ENCODE measurements around the gene EMID1.

EMID1 gene

GRCh38 chr22:29288837-29289236 is 83.1 kb downstream of the EMID1 start:
- Mint-ChIP-seq H3K27ac (no peak overlapping the region), H3K9me3 (no peaks in the 10 kb centered on the region), H3K36me3 (ENCODE audit: low read depth) (peaks cover 63% of the 10 kb centered on the region), H3K4me3 (no peak overlapping the region), H3K4me1 (ENCODE audit: low read depth) (peaks cover 7% of the 10 kb centered on the region), H3K27me3 (ENCODE audit: low read depth) (no peaks in the 10 kb centered on the region)

- H3K4me3 Mint-ChIP-seq = no peak overlapping the region
- H3K27ac Mint-ChIP-seq = no peak overlapping the region
- no peaks in the 10 kb centered on the region for H3K9me3 Mint-ChIP-seq
- peaks cover 7% of the 10 kb centered on the region for H3K4me1 Mint-ChIP-seq (ENCODE audit: low read depth)
- H3K36me3 Mint-ChIP-seq (ENCODE audit: low read depth) = peaks cover 64% of the 10 kb centered on the region
- no peaks in the 10 kb centered on the region for H3K27me3 Mint-ChIP-seq (ENCODE audit: low read depth)
These were observed 84.4 kb downstream of the EMID1 start for GRCh38 chr22:29290061-29290460.

GRCh38 chr22:29291215-29291614 is 85.5 kb downstream of the EMID1 start:
- H3K4me3 Mint-ChIP-seq = no peak overlapping the region
- no peaks in the 10 kb centered on the region for H3K9me3 Mint-ChIP-seq
- peaks cover 7% of the 10 kb centered on the region for H3K4me1 Mint-ChIP-seq (ENCODE audit: low read depth)
- no peak overlapping the region for H3K27ac Mint-ChIP-seq
- H3K27me3 Mint-ChIP-seq (ENCODE audit: low read depth) = no peaks in the 10 kb centered on the region
- H3K36me3 Mint-ChIP-seq (ENCODE audit: low read depth) = peaks cover 65% of the 10 kb centered on the region

- Mint-ChIP-seq H3K4me3 (no peak overlapping the region), H3K27me3 (ENCODE audit: low read depth) (no peaks in the 10 kb centered on the region), H3K36me3 (ENCODE audit: low read depth) (peaks cover 64% of the 10 kb centered on the region), H3K27ac (no peak overlapping the region), H3K9me3 (no peaks in the 10 kb centered on the region), H3K4me1 (ENCODE audit: low read depth) (peaks cover 3% of the 10 kb centered on the region)
These were observed 86.7 kb downstream of the EMID1 start for GRCh38 chr22:29292379-29292778.

- peaks cover 10% of the 10 kb centered on the region for H3K4me1 Mint-ChIP-seq (ENCODE audit: low read depth)
- H3K27ac Mint-ChIP-seq = no peak overlapping the region
- no peaks in the 10 kb centered on the region for H3K9me3 Mint-ChIP-seq
- no peak overlapping the region for H3K4me3 Mint-ChIP-seq
- peaks cover 50% of the 10 kb centered on the region for H3K36me3 Mint-ChIP-seq (ENCODE audit: low read depth)
- H3K27me3 Mint-ChIP-seq (ENCODE audit: low read depth) = no peaks in the 10 kb centered on the region
These were observed 92.9 kb downstream of the EMID1 start for GRCh38 chr22:29298641-29299040.

GRCh38 chr22:29299136-29299900 is 93.6 kb downstream of the EMID1 start:
- H3K27me3 Mint-ChIP-seq (ENCODE audit: low read depth) = no peaks in the 10 kb centered on the region
- no peak overlapping the region for H3K4me3 Mint-ChIP-seq
- H3K9me3 Mint-ChIP-seq = no peaks in the 10 kb centered on the region
- H3K4me1 Mint-ChIP-seq (ENCODE audit: low read depth) = peaks cover 10% of the 10 kb centered on the region
- H3K27ac Mint-ChIP-seq = peak overlapping the region; percentile 37
- H3K36me3 Mint-ChIP-seq (ENCODE audit: low read depth) = peaks cover 47% of the 10 kb centered on the region

- Mint-ChIP-seq H3K4me3 (no peak overlapping the region), H3K4me1 (ENCODE audit: low read depth) (peaks cover 10% of the 10 kb centered on the region), H3K36me3 (ENCODE audit: low read depth) (peaks cover 43% of the 10 kb centered on the region), H3K27ac (no peak overlapping the region), H3K27me3 (ENCODE audit: low read depth) (no peaks in the 10 kb centered on the region), H3K9me3 (no peaks in the 10 kb centered on the region)
These were observed 94.7 kb downstream of the EMID1 start for GRCh38 chr22:29300467-29300806.

GRCh38 chr22:29300807-29301601 is 95.3 kb downstream of the EMID1 start:
- H3K27ac Mint-ChIP-seq = no peak overlapping the region
- no peaks in the 10 kb centered on the region for H3K9me3 Mint-ChIP-seq
- no peak overlapping the region for H3K4me3 Mint-ChIP-seq
- H3K36me3 Mint-ChIP-seq (ENCODE audit: low read depth) = peaks cover 39% of the 10 kb centered on the region
- no peaks in the 10 kb centered on the region for H3K27me3 Mint-ChIP-seq (ENCODE audit: low read depth)
- H3K4me1 Mint-ChIP-seq (ENCODE audit: low read depth) = peaks cover 12% of the 10 kb centered on the region

GRCh38 chr22:29301716-29302401 is 96.2 kb downstream of the EMID1 start:
- H3K27me3 Mint-ChIP-seq (ENCODE audit: low read depth) = no peaks in the 10 kb centered on the region
- no peak overlapping the region for H3K4me3 Mint-ChIP-seq
- no peak overlapping the region for H3K27ac Mint-ChIP-seq
- H3K9me3 Mint-ChIP-seq = no peaks in the 10 kb centered on the region
- H3K36me3 Mint-ChIP-seq (ENCODE audit: low read depth) = peaks cover 37% of the 10 kb centered on the region
- peaks cover 12% of the 10 kb centered on the region for H3K4me1 Mint-ChIP-seq (ENCODE audit: low read depth)

- no peaks in the 10 kb centered on the region for H3K9me3 Mint-ChIP-seq
- H3K4me3 Mint-ChIP-seq = no peak overlapping the region
- peaks cover 1% of the 10 kb centered on the region for H3K27me3 Mint-ChIP-seq (ENCODE audit: low read depth)
- peaks cover 12% of the 10 kb centered on the region for H3K4me1 Mint-ChIP-seq (ENCODE audit: low read depth)
- no peak overlapping the region for H3K27ac Mint-ChIP-seq
- peaks cover 32% of the 10 kb centered on the region for H3K36me3 Mint-ChIP-seq (ENCODE audit: low read depth)
These were observed 96.6 kb downstream of the EMID1 start for GRCh38 chr22:29302402-29302680.

- H3K27ac Mint-ChIP-seq = no peak overlapping the region
- H3K9me3 Mint-ChIP-seq = no peaks in the 10 kb centered on the region
These were observed 97.2 kb downstream of the EMID1 start for GRCh38 chr22:29302681-29303465.

GRCh38 chr22:29305836-29306174 is 100.1 kb downstream of the EMID1 start:
- Mint-ChIP-seq H3K36me3 (ENCODE audit: low read depth) (peaks cover 4% of the 10 kb centered on the region), H3K27ac (no peak overlapping the region)

More at GRCh38 chr22:29302681-29303465, 97.2 kb downstream of the EMID1 start:
- peaks cover 27% of the 10 kb centered on the region for H3K36me3 Mint-ChIP-seq (ENCODE audit: low read depth)
- H3K4me3 Mint-ChIP-seq = no peak overlapping the region
- H3K27me3 Mint-ChIP-seq (ENCODE audit: low read depth) = peaks cover 4% of the 10 kb centered on the region
- peaks cover 14% of the 10 kb centered on the region for H3K4me1 Mint-ChIP-seq (ENCODE audit: low read depth)

GRCh38 chr22:29306175-29306834 is 100.6 kb downstream of the EMID1 start, which contains the start of gene GAS2L1:
GAS2L1 (plus strand) TSS chr22:29306650; CDS start chr22:29308106, 1,456 bp downstream.
- Mint-ChIP-seq H3K27me3 (ENCODE audit: low read depth) (peaks cover 4% of the 10 kb centered on the region), H3K4me3 (peak within 1 kb of the TSS; percentile 81), H3K4me1 (ENCODE audit: low read depth) (peaks cover 5% of the 10 kb centered on the region), H3K27ac (peak within 1 kb of the TSS; percentile 31), H3K36me3 (ENCODE audit: low read depth) (no peaks in the 10 kb centered on the region), H3K9me3 (no peaks in the 10 kb centered on the region)

More at GRCh38 chr22:29305836-29306174, 100.1 kb downstream of the EMID1 start:
- Mint-ChIP-seq H3K4me3 (peak overlapping the region; percentile 74), H3K27me3 (ENCODE audit: low read depth) (peaks cover 4% of the 10 kb centered on the region), H3K9me3 (no peaks in the 10 kb centered on the region), H3K4me1 (ENCODE audit: low read depth) (peaks cover 9% of the 10 kb centered on the region)

Data from T-helper 1 cell treated with Interleukin-12 subunit alpha and Interleukin-12 subunit beta and Interleukin-4 antibody, amounts not matched to agents 30 μg/mL and 1 μg/mL, for 36 hours (primary cell).